A673 (cell line): Measurements from ENCODE around the gene WLS. TPM values are rescaled to one million over a fixed set of nuclear protein-coding genes. Genes with fewer than 3 reads are reported as not detected.

Experiments
- BruUV-seq: library from RNA; stranded (reverse); fragments of 400-500 nt; replicated peaks from 2 replicates; lab custom pipeline; 2021; lab: Mats Ljungman, UMichigan
- CTCF ChIA-PET: fragments of 300-600 bp; sonication (Branson Sonifier 250); formaldehyde crosslinking; loops from one replicate; lab custom pipeline; 2022; ENCODE audit warnings: antibody characterized with exemption; lab: Charles Lee
- POLR2A ChIA-PET: fragments of 300-600 bp; sonication (Branson Sonifier 250); formaldehyde crosslinking; loops from one replicate; lab custom pipeline; 2022; ENCODE audit warnings: antibody characterized with exemption; ENCODE audit not compliant: low non-redundant PET; lab: Charles Lee
- DNase-seq: peaks from one replicate; pipeline ENCODE4 v3.0.0-alpha.2; 2015; ENCODE audit warnings: low spot score
- H3K27ac ChIP-seq: fragments of 200-600 bp; sonication (generic); 2 replicates; pipeline ENCODE4 v1.5.1; 2016; ENCODE audit warnings: mixed run types, low read depth, mild to moderate bottlenecking, mixed read lengths, antibody characterized with exemption, low read length; ENCODE audit not compliant: poor library complexity, severe bottlenecking
- H3K27me3 ChIP-seq: fragments of 200-600 bp; sonication (generic); replicated peaks from 2 replicates; pipeline ENCODE4 v1.6.1; 2017; ENCODE audit warnings: mixed run types, low read depth, mild to moderate bottlenecking, mixed read lengths, antibody characterized with exemption, low read length; ENCODE audit not compliant: insufficient read depth, poor library complexity
- H3K36me3 ChIP-seq: fragments of 200-600 bp; sonication (generic); 2 replicates; pipeline ENCODE4 v1.6.1; 2016; ENCODE audit warnings: mixed run types, mild to moderate bottlenecking, mixed read lengths, antibody characterized with exemption, low read length; ENCODE audit not compliant: insufficient read depth, poor library complexity, severe bottlenecking
- H3K4me1 ChIP-seq: fragments of 200-600 bp; sonication (generic); 2 replicates; pipeline ENCODE4 v1.6.1; 2017; ENCODE audit warnings: mixed run types, mild to moderate bottlenecking, mixed read lengths, antibody characterized with exemption, low read length; ENCODE audit not compliant: insufficient read depth, poor library complexity, severe bottlenecking
- H3K4me3 ChIP-seq: fragments of 200-600 bp; sonication (generic); 2 replicates; pipeline ENCODE4 v1.5.1; 2016; ENCODE audit warnings: low read depth, mixed run types, mild to moderate bottlenecking, mixed read lengths, low read length; ENCODE audit not compliant: poor library complexity, severe bottlenecking
- H3K9me3 ChIP-seq: fragments of 200-600 bp; sonication (generic); 2 replicates; pipeline ENCODE4 v1.6.1; 2016; ENCODE audit warnings: mixed run types, low read depth, mild to moderate bottlenecking, mixed read lengths, antibody characterized with exemption, low read length; ENCODE audit not compliant: poor library complexity, severe bottlenecking
- CTCF ChIP-seq: fragments of 300-800, 200-600 bp; sonication (generic); conservative IDR thresholded peaks from 2 replicates; pipeline ENCODE4 v1.5.1; 2017; ENCODE audit warnings: low read depth, mild to moderate bottlenecking, antibody characterized with exemption, low read length, moderate library complexity, mixed read lengths
- EZH2 ChIP-seq: fragments of 200-600 bp; sonication (generic); IDR thresholded peaks from 2 replicates; pipeline ENCODE4 v1.6.1; 2017; ENCODE audit warnings: borderline replicate concordance, low read depth, mild to moderate bottlenecking, mixed read lengths, antibody characterized with exemption, low read length; ENCODE audit not compliant: poor library complexity, severe bottlenecking
- intact Hi-C: fragments of 100-400 bp; cut with micrococcal nuclease; formaldehyde crosslinking; loops from one replicate; pipeline ENCODE4 v1.10.0; 2022; ENCODE audit not compliant: unreplicated experiment
- total RNA-seq: library from RNA; stranded (reverse); gene quantifications from 2 replicates; pipeline ENCODE4 v1.2.3, GENCODE V29; 2021

WLS gene
- total RNA-seq, 1 experiment from 2014 or later = 144 TPM

GRCh38 chr1:68278221-68278620 is 45.9 kb upstream of the WLS start:
- CTCF ChIA-PET = interaction anchor here (0.5 kb wide), 1 partner anchor 68 kb away, joined by 3 read pairs; no protein-coding TSS in a partner anchor
- no peaks in the 10 kb centered on the region for H3K36me3 ChIP-seq
- BruUV-seq = no TSS peak
- H3K27me3 ChIP-seq = no peaks in the 10 kb centered on the region
- H3K4me3 ChIP-seq = no peak overlapping the region
- intact Hi-C loops = no loop called here
- no peaks in the 10 kb centered on the region for H3K4me1 ChIP-seq
- no peak overlapping the region for H3K27ac ChIP-seq
- TF ChIP-seq EZH2 (no peak), CTCF (no peak)
- POLR2A ChIA-PET = interaction anchor here (0.6 kb wide), 1 partner anchor 697 kb away, joined by 4 read pairs; no protein-coding TSS in a partner anchor
- DNase-seq = no peak
- no peaks in the 10 kb centered on the region for H3K9me3 ChIP-seq

- DNase-seq = no peak
- no peaks in the 10 kb centered on the region for H3K36me3 ChIP-seq
- CTCF ChIA-PET = no interaction called here
- H3K27me3 ChIP-seq = no peaks in the 10 kb centered on the region
- intact Hi-C loops = no loop called here
- BruUV-seq = no TSS peak
- no peak overlapping the region for H3K4me3 ChIP-seq
- no peaks in the 10 kb centered on the region for H3K4me1 ChIP-seq
- no peaks in the 10 kb centered on the region for H3K9me3 ChIP-seq
- POLR2A ChIA-PET = no interaction called here
- TF ChIP-seq EZH2 = no peak
- no peak for TF ChIP-seq CTCF
- no peak overlapping the region for H3K27ac ChIP-seq
Observed at GRCh38 chr1:68276448-68276847, 44.1 kb upstream of the WLS start.

- ChIA-PET CTCF (no interaction called here), POLR2A (no interaction called here)
- H3K4me3 ChIP-seq = no peak overlapping the region
- H3K36me3 ChIP-seq = no peaks in the 10 kb centered on the region
- H3K9me3 ChIP-seq = no peaks in the 10 kb centered on the region
- no peak for DNase-seq
- no peaks in the 10 kb centered on the region for H3K27me3 ChIP-seq
- intact Hi-C loops = no loop called here
- no peak overlapping the region for H3K27ac ChIP-seq
- H3K4me1 ChIP-seq = no peaks in the 10 kb centered on the region
- no TSS peak for BruUV-seq
- TF ChIP-seq EZH2 = no peak
- no peak for TF ChIP-seq CTCF
Observed at GRCh38 chr1:68273530-68273929, 41.2 kb upstream of the WLS start.
